Neural progenitor cell (in vitro differentiated cells): ENCODE data around the gene TOPORS. TPM values are rescaled to one million over a fixed set of nuclear protein-coding genes. Genes with fewer than 3 reads are reported as not detected.
A peak's percentile ranks its signal among the peaks of the same experiment; 100 is the strongest.

ENCODE experiments used
- DNase-seq: peaks from one replicate; pipeline ENCODE4 v3.0.0-alpha.2; 2016; ENCODE audit warnings: low spot score
- H2AFZ ChIP-seq: fragments of 200-600 bp; sonication (generic); replicated peaks from 2 replicates; pipeline ENCODE4 v1.6.1; 2016; ENCODE audit warnings: antibody characterized with exemption
- H3F3A ChIP-seq: fragments of 200-600 bp; sonication (generic); 2 replicates; pipeline ENCODE4 v1.6.1; 2016; ENCODE audit warnings: antibody characterized with exemption, low read depth
- H3K27ac ChIP-seq: fragments of 200-600 bp; sonication (generic); 2 replicates; pipeline ENCODE4 v1.5.1; 2016; ENCODE audit warnings: mild to moderate bottlenecking
- H3K27me3 ChIP-seq: fragments of 200-600 bp; sonication (generic); 2 replicates; pipeline ENCODE4 v1.6.1; 2016; ENCODE audit warnings: mild to moderate bottlenecking, moderate library complexity
- H3K36me3 ChIP-seq: fragments of 200-600 bp; sonication (generic); 2 replicates; pipeline ENCODE4 v1.5.1; 2016
- H3K4me1 ChIP-seq: fragments of 200-600 bp; sonication (generic); 2 replicates; pipeline ENCODE4 v1.6.1; 2016; ENCODE audit warnings: mixed run types
- H3K4me2 ChIP-seq: fragments of 200-600 bp; sonication (generic); 2 replicates; pipeline ENCODE4 v1.6.1; 2016
- H3K4me3 ChIP-seq: fragments of 200-600 bp; sonication (generic); 2 replicates; pipeline ENCODE4 v1.5.1; 2016
- H3K79me2 ChIP-seq: fragments of 200-600 bp; sonication (generic); 2 replicates; pipeline ENCODE4 v1.6.1; 2016; ENCODE audit warnings: low read depth
- H3K9ac ChIP-seq: fragments of 200-600 bp; sonication (generic); 2 replicates; pipeline ENCODE4 v1.6.1; 2016
- H3K9me3 ChIP-seq: fragments of 200-600 bp; sonication (generic); 2 replicates; pipeline ENCODE4 v1.5.1; 2016; ENCODE audit warnings: low read depth
- H4K20me1 ChIP-seq: fragments of 200-600 bp; sonication (generic); 2 replicates; pipeline ENCODE4 v1.6.1; 2016; ENCODE audit warnings: low read depth
- H3K27ac Mint-ChIP-seq: 3 replicates; pipeline ENCODE4 v1.8.0; 2021; ENCODE audit warnings: mixed read lengths
- H3K27me3 Mint-ChIP-seq: 2 replicates; pipeline ENCODE4 v1.8.0; 2022; ENCODE audit warnings: low read depth, mild to moderate bottlenecking, inconsistent platforms, moderate library complexity, mixed read lengths; ENCODE audit not compliant: insufficient read depth
- H3K36me3 Mint-ChIP-seq: 3 replicates; pipeline ENCODE4 v1.8.0; 2021; ENCODE audit warnings: mixed read lengths
- H3K4me1 Mint-ChIP-seq: 3 replicates; pipeline ENCODE4 v1.8.0; 2021; ENCODE audit warnings: mixed read lengths
- H3K4me3 Mint-ChIP-seq: 3 replicates; pipeline ENCODE4 v1.8.0; 2021; ENCODE audit warnings: mild to moderate bottlenecking, moderate library complexity, mixed read lengths
- H3K9me3 Mint-ChIP-seq: 3 replicates; pipeline ENCODE4 v1.8.0; 2020; ENCODE audit warnings: mixed read lengths
- EZH2 ChIP-seq: fragments of 200-600 bp; sonication (generic); IDR thresholded peaks from 2 replicates; pipeline ENCODE4 v1.6.1; 2017; ENCODE audit warnings: antibody characterized with exemption, mild to moderate bottlenecking, moderate library complexity
- EZH2phosphoT487 ChIP-seq: fragments of 200-600 bp; sonication (generic); IDR thresholded peaks from 2 replicates; pipeline ENCODE4 v1.6.1; 2017; ENCODE audit warnings: antibody characterized with exemption
- total RNA-seq: library from RNA; depleted of rRNA; stranded (reverse); fragments of >200 nt; gene quantifications from 2 replicates; pipeline ENCODE4 v1.2.3, GENCODE V29; 2015; ENCODE audit warnings: low replicate concordance

TOPORS gene
- total RNA-seq, 1 donor from 2014 or later: 51.3 TPM

- no peak overlapping the region for H3K4me3 ChIP-seq
- Mint-ChIP-seq H3K27me3 (peaks cover 2% of the 10 kb centered on the region), H3K27ac (no peak overlapping the region), H3K4me1 (peaks cover 4% of the 10 kb centered on the region), H3K36me3 (peaks cover 14% of the 10 kb centered on the region), H3K9me3 (no peaks in the 10 kb centered on the region), H3K4me3 (no peak overlapping the region)
- no peaks in the 10 kb centered on the region for H3K4me1 ChIP-seq
- H4K20me1 ChIP-seq: no peaks in the 10 kb centered on the region
- H3F3A ChIP-seq: no peaks in the 10 kb centered on the region
- H3K9me3 ChIP-seq: no peaks in the 10 kb centered on the region
- peak; percentile 40 for DNase-seq
- no peaks in the 10 kb centered on the region for H3K79me2 ChIP-seq
- no peak overlapping the region for H3K27ac ChIP-seq
- no peak overlapping the region for H3K4me2 ChIP-seq
- no peaks in the 10 kb centered on the region for H3K27me3 ChIP-seq
- no peak overlapping the region for H3K9ac ChIP-seq
- TF ChIP-seq EZH2 (no peak), EZH2phosphoT487 (no peak)
- no peaks in the 10 kb centered on the region for H3K36me3 ChIP-seq
- H2AFZ ChIP-seq: no peak overlapping the region
These were observed 61.8 kb downstream of the TOPORS start for GRCh38 chr9:32490601-32491000.

Other genes starting within 250 kb of the TOPORS start
- gene ACO1, start 167.9 kb downstream of the TOPORS start, total RNA-seq: 37.6 and 38.2 TPM in 2 replicates
- 5.7 and 9.9 TPM in 2 replicates for gene RIGI, start 26.4 kb downstream of the TOPORS start, total RNA-seq
- 6.4 and 9.7 TPM in 2 replicates for gene SMIM27, start 259 bp downstream of the TOPORS start, total RNA-seq
- 50.8 and 64.9 TPM in 2 replicates for gene NDUFB6, start 20.6 kb upstream of the TOPORS start, total RNA-seq
- not detected in 2 replicates for gene TAF1L, start 83.1 kb upstream of the TOPORS start, total RNA-seq
- not detected in 2 replicates for gene TMEM215, start 231.0 kb upstream of the TOPORS start, total RNA-seq